Ureter (tissue), 1 donor: Measurements from ENCODE around the gene SERPINB10. TPM values are rescaled to one million over a fixed set of nuclear protein-coding genes. Genes with fewer than 3 reads are reported as not detected.
"Not testable (repeated sequence)": the region's sequence is repeated elsewhere in the genome, so short reads cannot be mapped to it uniquely, and the experiment has no call there.

Source experiments
- DNase-seq: peaks from one replicate; pipeline ENCODE4 v3.0.0-alpha.2; 2020; ENCODE audit warnings: low spot score
- total RNA-seq: library from RNA; stranded (reverse); gene quantifications from one replicate; pipeline ENCODE4 v1.2.4, GENCODE V29; 2023
- donor health status: DM: yes; HTN: yes; CAD: no.

SERPINB10 gene
- total RNA-seq, 1 donor from 2014 or later, result not detected

DNA sequence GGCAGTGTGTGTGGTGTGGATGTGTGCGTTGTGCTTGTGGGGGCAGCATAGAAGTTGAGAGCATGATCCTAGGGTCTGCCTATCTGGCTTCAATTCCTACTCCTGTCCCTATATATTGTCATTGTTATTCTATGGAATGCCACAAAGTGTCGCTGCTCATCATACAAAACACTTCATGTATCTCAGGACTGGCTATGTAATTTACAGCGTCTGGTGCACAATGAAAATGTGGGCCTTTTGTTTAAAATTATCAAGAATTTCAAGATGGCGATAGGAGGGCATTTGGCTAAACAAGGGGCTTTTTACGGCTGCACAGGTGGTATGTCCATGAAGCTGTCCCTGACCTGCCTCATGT is 16.8 kb upstream of the SERPINB10 start:
- DNase-seq, result no peak

DNA sequence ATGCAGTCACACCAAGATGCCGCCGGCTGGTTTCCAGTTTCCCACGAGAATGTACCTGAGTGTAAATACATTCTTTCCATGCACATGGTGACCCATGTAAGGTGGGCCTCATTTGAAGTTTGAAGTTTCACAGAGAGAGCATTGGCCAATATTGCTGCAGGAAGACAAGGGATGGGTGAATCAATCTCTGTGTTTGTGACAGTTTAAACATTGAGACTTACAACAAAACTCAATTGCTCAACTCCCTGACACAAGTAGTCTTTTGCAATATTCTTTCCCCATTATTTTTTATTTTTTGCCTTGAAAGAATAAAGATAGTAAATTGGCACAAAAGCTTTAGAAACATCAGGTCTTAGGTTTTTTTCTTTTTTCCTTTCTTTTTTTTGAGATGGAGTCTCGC is 15.2 kb upstream of the SERPINB10 start:
- no peak for DNase-seq

DNA sequence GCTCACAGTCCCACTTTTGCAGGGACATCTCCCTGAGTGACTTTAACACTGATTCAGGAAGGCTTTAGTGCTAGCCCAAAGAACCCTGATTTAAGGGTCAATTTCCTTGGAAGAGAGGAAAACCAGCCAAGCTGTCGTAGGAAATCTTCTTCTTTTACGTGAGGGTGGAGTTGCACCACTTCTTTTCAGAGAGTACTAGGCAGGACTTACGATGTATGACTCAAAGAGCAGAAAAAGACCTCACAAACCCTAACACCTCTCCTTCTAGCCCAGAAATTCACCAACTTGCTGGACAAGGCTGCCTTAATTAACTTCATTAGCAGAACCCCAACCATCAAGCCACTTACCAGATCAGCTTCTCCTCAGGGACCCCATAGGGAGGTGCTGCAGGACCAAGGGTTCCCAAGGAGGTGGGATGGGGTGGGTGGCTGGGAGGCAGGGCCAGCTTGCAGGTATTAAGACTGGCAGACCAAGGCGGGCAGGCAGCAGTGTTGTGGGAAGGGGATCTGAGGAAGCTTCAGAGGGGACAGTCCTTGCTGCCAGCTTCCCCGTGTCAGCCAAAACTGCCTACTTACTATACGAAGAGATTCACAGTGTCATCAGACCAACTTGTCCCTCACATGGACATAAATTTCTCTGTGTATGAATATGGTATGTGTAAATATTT is 13.5 kb upstream of the SERPINB10 start:
- DNase-seq, result no peak

DNA sequence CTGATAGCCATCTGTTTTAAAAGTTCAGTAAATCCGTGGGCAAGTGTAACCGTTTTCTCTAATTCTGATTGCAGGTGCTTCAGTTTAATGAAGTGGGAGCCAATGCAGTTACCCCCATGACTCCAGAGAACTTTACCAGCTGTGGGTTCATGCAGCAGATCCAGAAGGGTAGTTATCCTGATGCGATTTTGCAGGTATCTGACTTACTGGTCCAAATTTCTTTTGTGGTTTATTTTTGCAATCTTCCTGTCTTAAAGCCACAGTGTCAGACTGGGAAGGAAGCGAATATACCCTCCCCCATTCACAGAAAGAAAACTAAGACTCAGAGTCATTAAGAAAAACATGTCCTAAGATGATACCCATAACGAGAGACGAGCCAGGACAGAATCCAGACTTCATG is 12.6 kb upstream of the SERPINB10 start:
- no peak for DNase-seq

DNA sequence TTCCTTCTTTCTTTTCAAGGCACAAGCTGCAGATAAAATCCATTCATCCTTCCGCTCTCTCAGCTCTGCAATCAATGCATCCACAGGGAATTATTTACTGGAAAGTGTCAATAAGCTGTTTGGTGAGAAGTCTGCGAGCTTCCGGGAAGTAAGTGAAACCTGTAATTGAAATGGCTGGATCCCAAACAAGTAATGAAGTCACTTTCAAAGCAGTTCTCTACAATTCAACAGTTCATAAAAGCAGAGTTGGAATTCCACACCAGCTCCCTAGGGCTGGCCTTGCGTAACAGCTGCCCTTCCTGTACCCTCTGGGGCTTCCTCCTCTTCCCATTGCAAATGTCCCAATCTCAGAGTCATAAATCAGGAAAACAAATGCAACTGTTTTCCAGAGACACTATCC is 10.7 kb upstream of the SERPINB10 start:
- DNase-seq, result no peak

DNA sequence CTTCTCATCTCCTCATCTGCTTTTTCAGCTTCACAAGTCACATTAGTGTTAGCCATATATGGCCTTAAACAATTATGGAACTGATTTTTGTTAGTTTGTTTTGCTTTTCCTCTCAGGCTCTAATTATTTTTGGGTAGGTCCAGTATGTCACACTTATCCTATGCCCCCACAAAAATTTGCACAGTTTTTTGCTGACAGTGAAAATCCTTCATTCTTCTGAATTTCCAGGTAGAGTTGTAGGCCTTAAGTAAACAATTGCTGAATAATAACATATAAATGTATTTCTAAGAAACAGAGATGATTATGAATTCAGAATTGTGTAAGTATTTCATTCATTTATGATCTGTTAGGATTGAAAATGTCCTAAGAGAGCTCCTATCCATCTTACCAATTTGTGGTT is 8.6 kb upstream of the SERPINB10 start:
- no peak for DNase-seq

DNA sequence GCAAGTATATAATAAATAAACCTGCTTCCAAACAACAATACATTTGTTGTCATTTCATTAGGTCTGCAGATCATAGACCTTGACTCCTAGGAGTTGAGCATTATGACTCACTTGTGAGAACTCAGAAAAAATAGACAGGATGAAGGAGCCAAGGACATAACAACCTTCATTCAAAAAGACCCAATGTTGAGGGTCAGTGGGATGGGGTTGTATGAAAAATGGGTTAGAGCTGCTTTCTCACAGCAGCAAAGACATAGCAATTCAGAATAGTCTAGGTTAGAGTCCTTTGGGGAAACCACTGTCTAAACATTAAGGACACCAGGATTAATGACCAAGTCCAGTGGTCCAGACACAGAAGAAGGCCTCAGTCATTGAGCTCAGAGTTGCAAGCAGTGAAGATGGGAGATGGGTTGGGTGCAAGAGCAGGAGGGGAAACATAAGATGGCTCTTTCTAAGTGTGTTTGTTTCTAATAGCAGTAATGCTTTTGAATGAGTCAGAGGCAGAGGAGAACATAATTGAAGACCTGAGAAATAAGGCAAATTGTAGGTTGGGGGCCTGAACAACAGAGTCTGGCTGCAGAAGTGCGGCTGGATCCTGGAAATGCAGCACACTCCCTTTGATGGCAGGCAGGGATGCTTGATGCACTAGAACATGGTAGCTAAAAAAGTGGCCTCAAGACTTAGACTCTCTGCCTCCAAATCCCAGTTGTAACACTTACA is 3.7 kb upstream of the SERPINB10 start:
- DNase-seq, result no peak

DNA sequence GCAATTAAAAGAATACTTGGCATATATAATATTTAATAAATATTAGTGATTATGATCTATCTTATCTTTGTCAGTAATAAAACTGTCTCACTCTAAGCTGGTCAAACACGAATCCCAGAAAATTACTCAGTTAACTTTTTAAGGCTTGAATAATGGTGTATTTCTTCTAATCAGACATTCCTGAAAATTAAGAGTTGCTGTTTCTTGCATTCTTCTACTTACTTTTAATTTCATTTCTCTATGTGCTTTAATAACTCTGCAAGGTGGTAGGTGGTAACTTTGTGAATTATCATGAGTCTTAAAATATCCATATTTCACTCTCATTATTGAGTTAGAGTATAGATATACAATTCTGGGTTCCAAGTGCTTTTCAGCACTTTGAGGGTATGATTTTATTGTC is 3.1 kb upstream of the SERPINB10 start:
- DNase-seq, result no peak

DNA sequence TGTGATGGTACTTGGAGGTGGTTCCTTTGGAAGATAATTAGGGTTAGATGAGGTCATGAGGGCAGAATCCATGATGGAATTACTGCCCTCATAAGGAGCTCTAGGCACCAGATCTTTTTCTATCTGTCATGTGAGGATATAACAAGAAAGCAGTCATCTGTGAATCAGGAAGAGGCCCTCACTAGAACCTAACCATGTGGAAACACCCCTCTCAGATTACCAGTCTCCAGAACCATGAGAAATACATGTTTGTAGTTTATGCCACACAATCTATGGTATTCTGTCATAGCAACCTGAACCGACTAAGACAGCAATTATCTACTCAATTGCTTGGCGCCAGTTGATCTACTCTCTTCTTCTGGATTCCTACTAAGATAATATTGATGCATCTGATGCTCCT is 2.4 kb upstream of the SERPINB10 start:
- no peak for DNase-seq

DNA sequence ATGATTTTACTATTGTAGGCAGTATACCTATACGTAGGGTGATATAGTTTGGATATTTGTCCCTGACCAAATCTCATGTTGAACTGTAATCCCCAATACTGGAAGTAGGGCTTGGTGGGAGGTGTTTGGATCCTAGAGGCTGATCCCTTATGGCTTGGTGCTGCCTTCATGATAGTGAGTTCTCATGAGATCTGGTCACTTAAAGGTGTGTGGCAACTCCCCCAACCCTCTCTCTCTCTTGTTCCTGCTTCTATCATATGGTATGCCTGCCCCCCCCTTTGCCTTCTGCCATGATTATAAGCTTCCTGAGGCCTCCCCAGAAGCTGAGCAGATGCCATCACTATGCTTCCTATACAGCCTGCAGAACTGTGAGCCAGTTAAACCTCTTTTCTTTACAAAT is 1.7 kb upstream of the SERPINB10 start:
- DNase-seq, result no peak

DNA sequence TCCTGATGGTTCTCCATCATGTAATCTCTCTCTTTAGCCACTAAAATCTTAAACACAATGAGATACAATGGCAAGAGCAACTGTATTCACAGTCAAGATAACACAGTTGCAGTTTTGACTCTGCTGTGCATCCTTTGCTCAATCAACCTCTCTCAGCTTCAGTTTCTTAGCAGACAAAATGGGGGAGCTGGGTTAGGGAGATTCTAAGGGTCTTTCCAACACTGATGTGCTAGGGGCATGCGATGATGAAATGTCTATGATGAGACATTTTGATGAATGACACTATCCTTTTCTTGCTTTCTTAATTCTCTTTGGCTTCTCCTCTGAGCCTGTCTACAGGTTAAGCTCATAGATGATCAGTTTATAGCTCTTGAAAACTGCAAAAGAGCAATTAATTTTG is 1.1 kb downstream of the SERPINB10 start:
- no peak for DNase-seq

DNA sequence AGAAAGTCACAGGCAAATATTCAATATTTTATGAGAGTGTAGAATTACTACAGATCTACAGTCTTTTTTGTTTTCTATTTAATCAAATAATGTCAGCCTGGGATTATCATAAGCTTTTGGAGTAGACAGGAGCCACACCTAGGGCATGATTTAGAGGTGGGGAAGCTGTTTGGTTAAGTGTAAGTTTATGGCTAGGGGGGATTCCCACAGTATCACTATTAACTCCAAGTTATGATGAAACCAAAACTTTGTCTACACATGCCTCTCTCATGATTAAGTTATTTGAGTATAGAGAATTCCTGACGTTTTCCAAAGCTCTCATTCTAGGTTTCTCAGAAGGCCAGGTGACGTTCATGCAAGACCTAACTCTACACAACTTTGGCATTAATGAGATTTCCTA is 2.1 kb downstream of the SERPINB10 start:
- no peak for DNase-seq

DNA sequence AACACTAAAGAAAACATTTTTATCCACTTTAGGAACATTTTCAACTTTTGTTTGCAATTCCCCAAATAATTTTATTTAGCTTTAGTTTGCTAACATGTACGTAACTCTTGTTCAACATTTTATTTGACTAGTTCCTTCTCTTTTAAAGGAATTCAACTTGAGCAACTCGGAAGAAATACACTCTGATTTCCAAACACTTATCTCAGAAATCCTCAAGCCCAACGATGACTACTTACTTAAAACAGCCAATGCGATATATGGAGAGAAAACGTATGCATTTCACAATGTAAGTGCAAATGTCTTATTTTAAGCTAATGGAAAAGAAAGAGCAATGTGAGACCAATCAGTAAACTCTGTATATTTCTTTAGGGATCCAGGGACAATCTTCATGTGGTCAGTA is 10.1 kb downstream of the SERPINB10 start:
- no peak for DNase-seq

DNA sequence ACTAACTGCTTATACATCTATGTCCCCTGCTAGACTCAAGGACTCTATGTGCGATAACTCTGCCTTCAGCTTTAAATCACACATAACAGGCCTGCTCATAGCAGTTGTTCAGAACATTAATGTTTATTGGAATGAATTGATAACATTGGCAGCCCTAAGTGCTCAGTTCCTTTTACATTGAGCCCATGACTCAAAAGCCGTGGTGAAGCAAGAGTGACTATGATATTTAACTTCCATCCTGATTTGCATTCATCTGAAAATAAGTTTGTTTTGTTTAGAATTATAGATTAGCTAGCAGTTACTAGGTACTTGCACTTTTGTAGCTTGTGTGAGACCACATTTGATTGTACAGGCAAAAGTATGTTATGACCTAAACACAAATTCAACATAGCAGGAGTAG is 14.3 kb downstream of the SERPINB10 start:
- DNase-seq, result no peak

DNA sequence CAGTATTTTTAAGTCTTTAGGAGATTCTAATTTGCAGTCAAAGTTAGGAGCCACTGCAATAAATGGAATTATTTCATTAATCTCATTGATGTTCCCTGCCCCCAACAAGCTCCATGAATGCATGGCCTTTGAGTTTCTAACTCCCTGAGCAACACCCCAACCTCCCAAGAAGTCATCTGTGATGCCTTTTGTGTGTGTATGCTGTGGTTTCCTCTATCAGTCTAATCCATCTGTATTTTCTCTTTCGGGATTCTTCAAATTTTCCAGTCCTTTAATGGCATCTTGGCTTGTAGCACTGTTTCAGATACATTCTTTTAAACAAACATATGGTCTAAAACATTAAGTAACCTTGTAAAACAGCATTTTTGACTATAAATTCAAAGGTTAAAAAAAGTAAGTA is 16.8 kb downstream of the SERPINB10 start:
- no peak for DNase-seq

DNA sequence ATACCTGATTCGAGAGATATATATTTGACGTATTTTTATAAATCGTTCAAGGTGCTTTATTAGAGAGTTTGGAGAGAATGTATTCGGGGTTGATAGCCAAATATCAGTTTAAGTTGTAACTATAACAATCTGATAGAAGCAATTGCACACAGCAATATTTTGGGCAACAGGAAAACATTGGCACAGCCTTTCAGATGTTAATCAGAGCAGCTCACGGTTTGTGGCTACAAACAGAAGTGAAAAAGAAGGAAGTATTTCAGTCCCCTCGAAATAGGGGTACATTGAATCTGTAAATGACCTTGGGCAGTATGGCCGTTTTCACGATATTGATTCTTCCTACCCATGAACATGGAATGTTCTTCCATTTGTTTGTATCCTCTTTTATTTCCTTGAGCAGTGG is 20.6 kb downstream of the SERPINB10 start:
- DNase-seq, result no peak

DNA sequence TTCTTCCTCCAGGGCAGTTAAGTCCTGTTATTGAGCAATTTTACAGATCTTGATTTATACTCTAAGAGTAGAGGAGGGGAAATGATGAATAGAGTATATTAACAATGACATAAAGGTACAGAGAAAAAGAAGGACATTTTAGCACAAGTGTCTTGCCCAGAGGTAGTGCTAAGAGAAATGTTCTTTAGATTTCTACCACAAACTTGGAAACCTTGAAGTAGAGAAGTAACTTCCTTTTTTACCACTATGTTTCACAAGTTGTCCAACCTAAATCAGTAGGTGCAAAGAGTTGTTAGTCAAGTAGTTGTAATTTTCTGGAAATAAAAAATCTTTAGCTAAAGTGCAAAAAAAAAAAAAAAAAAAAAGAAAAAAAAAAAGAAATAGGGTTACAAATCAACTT is 21.6 kb downstream of the SERPINB10 start:
- not testable (repeated sequence) for DNase-seq

DNA sequence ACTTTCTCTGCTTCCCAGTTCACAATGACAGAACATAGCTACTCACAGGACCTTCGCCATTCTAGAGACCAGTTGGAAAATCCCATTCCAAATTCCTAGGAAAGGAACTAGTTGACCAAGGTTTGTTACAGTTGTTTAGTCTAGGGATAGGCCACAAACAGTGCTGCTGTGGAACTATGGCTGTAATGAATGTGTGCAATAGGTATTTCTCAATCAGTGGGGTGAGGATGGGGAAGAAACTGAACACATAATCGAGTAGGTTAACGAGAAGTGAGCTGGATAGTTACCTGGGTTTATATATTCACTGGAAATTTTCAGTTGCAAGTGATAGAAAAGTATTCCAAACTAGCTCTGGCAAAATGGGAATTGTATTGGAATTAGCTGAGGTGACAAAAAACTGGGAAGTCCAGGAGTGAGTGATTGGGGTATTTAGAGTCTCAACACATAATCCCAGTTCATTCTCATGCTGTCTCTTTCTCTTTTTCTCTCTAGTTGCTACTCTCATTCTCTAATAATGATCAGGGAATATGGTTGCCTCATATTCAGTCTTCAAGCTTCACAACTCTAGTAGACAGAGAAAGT is 23.1 kb downstream of the SERPINB10 start:
- no peak for DNase-seq

DNA sequence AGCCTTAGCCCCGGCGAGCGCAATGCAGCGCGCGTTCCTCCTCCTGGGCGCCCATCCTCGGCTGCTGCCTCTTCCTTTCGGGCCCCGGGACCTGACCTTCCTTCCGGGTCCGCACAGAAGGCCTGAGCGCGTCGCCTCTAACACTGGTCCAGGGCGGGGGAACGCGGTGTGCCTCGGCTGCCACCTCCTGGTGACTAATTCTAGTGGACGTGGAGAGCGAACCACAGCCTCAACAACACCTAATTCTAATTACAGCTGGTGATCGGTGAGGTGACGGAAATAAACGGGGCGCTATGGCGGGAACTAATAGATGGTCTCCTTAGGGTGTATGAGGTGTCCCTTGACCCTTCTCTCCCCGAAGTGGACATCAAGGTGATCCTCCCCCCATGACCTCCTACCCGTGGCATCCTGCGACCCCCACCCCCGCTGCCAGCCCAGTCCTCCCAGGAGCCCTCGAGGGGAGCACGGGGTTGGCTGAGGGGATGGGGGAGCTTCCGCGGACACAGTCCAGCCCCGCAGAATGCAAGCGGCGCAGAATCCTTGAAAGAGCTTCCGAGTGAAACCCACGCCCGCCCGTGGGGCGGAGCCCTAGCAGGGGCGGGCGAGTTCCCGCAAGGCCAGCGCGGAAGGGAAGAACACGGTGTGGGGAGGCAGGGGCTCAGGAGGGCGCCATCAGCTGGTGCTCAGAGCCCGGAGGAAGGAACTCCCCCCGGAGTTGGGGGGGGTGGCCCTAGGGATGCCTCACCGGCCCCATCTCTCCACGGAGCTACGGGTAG is 28.6 kb downstream of the SERPINB10 start:
- DNase-seq, result peak; percentile 86

DNA sequence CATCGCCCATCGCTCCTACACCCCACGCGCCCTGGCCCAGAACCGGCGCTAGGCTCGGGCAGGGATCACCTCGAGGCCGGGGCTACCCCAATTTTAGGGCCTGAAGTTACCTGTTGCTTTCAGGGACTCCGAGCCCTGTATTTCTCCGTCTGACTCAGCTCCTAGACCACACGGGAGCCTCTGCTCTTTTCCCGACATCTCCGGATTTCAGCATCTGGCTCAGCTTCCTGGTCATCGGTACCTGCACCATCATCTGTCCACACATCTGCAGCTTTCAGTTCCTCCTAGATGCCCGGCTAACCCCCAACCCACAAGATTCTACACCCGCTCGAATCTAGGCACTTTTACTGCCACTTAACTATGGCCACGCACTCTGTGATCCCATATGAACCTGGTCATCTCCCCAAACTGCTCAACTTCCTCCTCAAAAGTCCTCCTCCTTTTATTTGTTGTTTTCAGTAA is 29.2 kb downstream of the SERPINB10 start:
- no peak for DNase-seq

DNA sequence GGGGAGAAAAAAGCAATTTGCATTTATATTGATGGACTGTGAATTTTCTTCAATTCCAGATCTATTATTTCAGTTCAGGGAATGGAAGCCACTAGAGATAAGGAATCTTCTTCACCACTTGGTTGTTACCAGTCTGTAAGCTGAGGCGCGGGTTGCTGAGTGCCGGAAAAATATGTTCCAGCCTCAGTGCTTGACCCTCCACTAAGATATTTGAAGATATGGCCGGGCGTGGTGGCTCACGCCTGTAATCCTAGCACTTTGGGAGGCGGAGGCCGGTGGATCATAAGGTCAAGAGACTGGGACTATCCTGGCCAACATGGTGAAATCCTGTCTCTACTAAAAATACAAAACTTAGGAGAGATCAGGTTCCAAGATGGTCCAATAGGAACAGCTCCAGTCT is 32.2 kb downstream of the SERPINB10 start:
- no peak for DNase-seq

DNA sequence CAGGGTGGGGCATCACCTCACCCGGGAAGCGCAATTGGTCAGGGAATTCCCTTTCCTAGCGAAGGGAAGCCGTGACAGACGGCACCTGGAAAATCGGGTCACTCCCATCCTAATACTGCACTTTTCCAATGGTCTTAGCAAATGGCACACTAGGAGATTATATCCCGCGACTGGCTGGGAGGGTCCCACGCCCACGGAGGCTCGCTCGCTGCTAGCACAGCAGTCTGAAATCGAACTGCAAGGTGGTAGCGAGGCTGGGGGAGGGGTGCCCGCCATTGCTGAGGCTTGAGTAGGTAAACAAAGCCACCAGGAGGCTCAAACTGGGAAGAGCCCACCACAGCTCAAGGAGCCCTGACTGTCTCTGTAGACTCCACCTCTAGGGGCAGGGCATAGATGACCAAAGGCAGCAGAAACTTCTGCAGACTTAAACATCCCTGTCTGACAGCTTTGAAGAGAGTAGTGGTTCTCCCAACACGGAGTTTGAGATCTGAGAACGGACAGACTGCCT is 32.8 kb downstream of the SERPINB10 start:
- DNase-seq, result not testable (repeated sequence)
